ENCODE measurements around the gene BRPF1.

DNA sequence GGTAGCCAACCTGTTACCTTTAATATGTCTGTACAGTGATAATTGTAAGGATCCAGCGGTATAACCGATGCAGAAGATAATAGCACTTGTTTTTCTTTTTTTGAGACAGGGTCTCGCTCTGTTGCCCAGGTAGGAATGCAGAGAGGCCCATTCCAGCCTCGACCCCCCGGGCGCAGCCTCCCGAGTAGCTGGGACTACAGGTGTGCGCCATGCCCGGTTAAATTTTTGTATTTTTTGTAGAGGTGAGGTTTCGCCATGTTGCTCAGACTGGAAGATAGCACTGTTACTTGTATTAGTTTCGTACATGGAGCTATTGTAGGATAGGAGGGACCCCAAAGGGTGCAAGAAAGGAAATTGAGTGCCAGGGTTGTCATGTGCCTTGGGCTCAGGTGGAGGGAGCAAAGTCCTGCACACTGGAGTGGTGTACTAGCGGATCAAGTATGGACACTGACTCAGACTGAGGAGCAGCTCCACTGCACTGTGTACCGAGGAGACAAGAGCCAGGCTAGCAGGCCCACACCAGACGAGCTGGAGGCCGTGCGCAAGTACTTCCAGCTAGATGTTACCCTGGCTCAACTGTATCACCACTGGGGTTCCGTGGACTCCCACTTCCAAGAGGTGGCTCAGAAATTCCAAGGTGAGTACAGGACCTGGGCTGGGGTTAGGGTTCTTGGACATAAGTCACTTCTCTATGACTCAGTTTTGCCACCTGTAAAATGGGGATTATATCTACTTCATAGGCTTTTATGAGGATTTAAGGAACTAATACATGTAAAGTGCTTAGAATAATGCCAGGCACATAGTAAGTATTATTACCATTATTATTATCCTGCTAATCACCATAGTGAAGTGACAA, 19.2 kb downstream of the BRPF1 start:
- TF ChIP-seq, protein P1, sequence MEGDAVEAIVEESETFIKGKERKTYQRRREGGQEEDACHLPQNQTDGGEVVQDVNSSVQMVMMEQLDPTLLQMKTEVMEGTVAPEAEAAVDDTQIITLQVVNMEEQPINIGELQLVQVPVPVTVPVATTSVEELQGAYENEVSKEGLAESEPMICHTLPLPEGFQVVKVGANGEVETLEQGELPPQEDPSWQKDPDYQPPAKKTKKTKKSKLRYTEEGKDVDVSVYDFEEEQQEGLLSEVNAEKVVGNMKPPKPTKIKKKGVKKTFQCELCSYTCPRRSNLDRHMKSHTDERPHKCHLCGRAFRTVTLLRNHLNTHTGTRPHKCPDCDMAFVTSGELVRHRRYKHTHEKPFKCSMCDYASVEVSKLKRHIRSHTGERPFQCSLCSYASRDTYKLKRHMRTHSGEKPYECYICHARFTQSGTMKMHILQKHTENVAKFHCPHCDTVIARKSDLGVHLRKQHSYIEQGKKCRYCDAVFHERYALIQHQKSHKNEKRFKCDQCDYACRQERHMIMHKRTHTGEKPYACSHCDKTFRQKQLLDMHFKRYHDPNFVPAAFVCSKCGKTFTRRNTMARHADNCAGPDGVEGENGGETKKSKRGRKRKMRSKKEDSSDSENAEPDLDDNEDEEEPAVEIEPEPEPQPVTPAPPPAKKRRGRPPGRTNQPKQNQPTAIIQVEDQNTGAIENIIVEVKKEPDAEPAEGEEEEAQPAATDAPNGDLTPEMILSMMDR (IDR thresholded peaks at IDR 0.05 in 2 of 3, conservative IDR thresholded peaks at IDR 0.05 in 1 of 3; ENCODE audit: borderline replicate concordance in 1 of 3, insufficient read depth in 1 of 3, low read depth in 2 of 3, low read length in 2 of 3): no peak
- TF ChIP-seq CEBPB (IDR thresholded peaks at IDR 0.05; ENCODE audit: low read depth) (no peak), SIN3A (IDR thresholded peaks at IDR 0.05; ENCODE audit: low read depth) (no peak), POLR2A (IDR thresholded peaks at IDR 0.05; ENCODE audit: borderline replicate concordance, extremely low read depth, insufficient read depth, insufficient read length) (no peak), SP1 (IDR thresholded peaks at IDR 0.05; ENCODE audit: low read depth) (no peak), JUND (IDR thresholded peaks at IDR 0.05) (no peak)
